PC-3 (cell line): Measurements from ENCODE around the gene NEDD4L. TPM values are rescaled to one million over a fixed set of nuclear protein-coding genes. Genes with fewer than 3 reads are reported as not detected.

ENCODE experiments used
- ATAC-seq: fragments of 200-7000 bp; cut with Tn5 transposase; 2 replicates; pipeline ENCODE4 v1.9.1; 2020; ENCODE audit warnings: mild to moderate bottlenecking, moderate library complexity
- BruUV-seq: library from RNA; stranded (reverse); fragments of 400-500 nt; replicated peaks from 2 replicates; lab custom pipeline; 2021; lab: Mats Ljungman, UMichigan
- CTCF ChIA-PET: fragments of 300-600 bp; sonication (Branson Sonifier 250); formaldehyde crosslinking; loops from one replicate; lab custom pipeline; 2022; ENCODE audit warnings: antibody characterized with exemption; lab: Charles Lee
- POLR2A ChIA-PET: fragments of 300-600 bp; sonication (Branson Sonifier 250); formaldehyde crosslinking; loops from one replicate; lab custom pipeline; 2022; ENCODE audit warnings: antibody characterized with exemption; ENCODE audit not compliant: unreplicated experiment; lab: Charles Lee
- DNase-seq: peaks from one replicate; pipeline ENCODE4 v3.0.0-alpha.2; 2015
- H2AFZ ChIP-seq: fragments of 300-600 bp; sonication (generic); 2 replicates; pipeline ENCODE4 v1.6.0; 2016; ENCODE audit warnings: antibody characterized with exemption, low read length
- H3F3A ChIP-seq: fragments of 300-600 bp; sonication (generic); one replicate; pipeline ENCODE4 v1.6.0; 2017; ENCODE audit warnings: antibody characterized with exemption, low read length, control low read depth, mild to moderate bottlenecking; ENCODE audit not compliant: unreplicated experiment
- H3K27ac ChIP-seq: fragments of 300-600 bp; sonication (generic); 2 replicates; pipeline ENCODE4 v1.5.1; 2016; ENCODE audit warnings: mild to moderate bottlenecking, low read length
- H3K27me3 ChIP-seq: fragments of 300-600 bp; sonication (generic); 2 replicates; pipeline ENCODE4 v1.6.1; 2016; ENCODE audit warnings: low read length, mixed read lengths
- H3K36me3 ChIP-seq: fragments of 300-600 bp; sonication (generic); 2 replicates; pipeline ENCODE4 v1.6.1; 2016; ENCODE audit warnings: low read depth, mixed run types, low read length, mixed read lengths
- H3K4me1 ChIP-seq: fragments of 300-600 bp; sonication (generic); 2 replicates; pipeline ENCODE4 v1.5.1; 2016; ENCODE audit warnings: low read length; ENCODE audit not compliant: insufficient read depth
- H3K4me2 ChIP-seq: fragments of 300-600 bp; sonication (generic); 2 replicates; pipeline ENCODE4 v1.6.0; 2016; ENCODE audit warnings: low read length
- H3K4me3 ChIP-seq: fragments of 300-600 bp; sonication (generic); 2 replicates; pipeline ENCODE4 v1.5.1; 2016; ENCODE audit warnings: mild to moderate bottlenecking, low read length, mixed read lengths
- H3K79me2 ChIP-seq: fragments of 300-600 bp; sonication (generic); 2 replicates; pipeline ENCODE4 v1.6.1; 2017; ENCODE audit warnings: low read length, mixed read lengths
- H3K9ac ChIP-seq: fragments of 300-600 bp; sonication (generic); 2 replicates; pipeline ENCODE4 v1.6.0; 2016; ENCODE audit warnings: mild to moderate bottlenecking, low read length
- H3K9me2 ChIP-seq: fragments of 300-600 bp; sonication (generic); replicated peaks from 2 replicates; pipeline ENCODE4 v1.6.1; 2016; ENCODE audit warnings: mixed run types, low read length, mixed read lengths
- H3K9me3 ChIP-seq: fragments of 300-600 bp; sonication (generic); 2 replicates; pipeline ENCODE4 v1.6.1; 2016; ENCODE audit warnings: low read length, mixed read lengths
- H4K20me1 ChIP-seq: fragments of 300-600 bp; sonication (generic); 2 replicates; pipeline ENCODE4 v1.6.1; 2016; ENCODE audit warnings: low read length, mixed read lengths
- EZH2 ChIP-seq: fragments of 300-600 bp; sonication (generic); IDR thresholded peaks from one replicate; pipeline ENCODE4 v1.6.1; 2017; ENCODE audit warnings: antibody characterized with exemption, mild to moderate bottlenecking, low read length; ENCODE audit not compliant: unreplicated experiment
- EZH2phosphoT487 ChIP-seq: fragments of 300-600 bp; sonication (generic); IDR thresholded peaks from 2 replicates; pipeline ENCODE4 v1.6.1; 2018; ENCODE audit warnings: mild to moderate bottlenecking, antibody characterized with exemption, low read length, borderline replicate concordance
- intact Hi-C: fragments of 100-400 bp; cut with micrococcal nuclease; formaldehyde crosslinking; loops from 2 replicates; pipeline ENCODE4 v1.9.0; 2023
- total RNA-seq: library from RNA; depleted of rRNA; stranded (reverse); fragments of >200 nt; gene quantifications from 2 replicates; pipeline ENCODE4 v1.2.3, GENCODE V29; 2014
- TF ChIP-seq, protein P1 (sequence below): fragments of 300-600 bp; sonication (generic); conservative IDR thresholded peaks from 2 replicates; pipeline ENCODE4 v1.5.1; 2017; ENCODE audit warnings: antibody characterized with exemption, low read depth, mild to moderate bottlenecking, low read length

The NEDD4L gene
- total RNA-seq, 1 experiment from 2014 or later, result 105 TPM

DNA sequence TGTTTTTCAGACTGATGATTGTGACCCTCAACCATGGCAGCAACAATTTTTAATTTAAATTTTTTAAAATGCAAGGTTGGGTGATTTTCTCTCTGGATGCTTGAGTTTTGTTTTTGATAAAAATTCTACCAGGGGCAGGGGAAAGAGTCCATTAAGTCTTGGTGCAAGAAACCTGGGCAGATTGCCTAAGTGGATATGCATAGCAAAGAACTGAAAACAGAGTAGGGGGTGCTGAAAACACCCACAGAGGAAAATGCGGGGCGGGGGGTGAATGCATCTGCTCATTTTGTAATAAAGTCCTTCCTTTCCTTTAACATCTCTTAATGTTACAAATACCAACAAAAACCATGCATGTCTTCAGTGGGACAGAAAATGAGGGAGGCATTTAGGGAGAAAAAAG is 138.0 kb downstream of the NEDD4L start:
- intact Hi-C loops, result loop anchor here (2.0 kb wide), 2 partner anchors 139 to 141 kb away; no protein-coding TSS in a partner anchor
- Histone ChIP-seq H3K4me1 (peaks cover 42% of the 10 kb centered on the region), H4K20me1 (no peaks in the 10 kb centered on the region), H3K27ac (no peak overlapping the region), H3K9me3 (no peaks in the 10 kb centered on the region), H3K4me2 (no peak overlapping the region), H2AFZ (no peak overlapping the region), H3K79me2 (peaks cover 48% of the 10 kb centered on the region), H3K9me2 (no peaks in the 10 kb centered on the region), H3F3A (peaks cover 7% of the 10 kb centered on the region), H3K27me3 (no peaks in the 10 kb centered on the region), H3K4me3 (no peak overlapping the region), H3K9ac (no peak overlapping the region), H3K36me3 (no peaks in the 10 kb centered on the region)
- ChIA-PET POLR2A (no interaction called here), CTCF (no interaction called here)
- no TSS peak for BruUV-seq
- TF ChIP-seq, protein P1, sequence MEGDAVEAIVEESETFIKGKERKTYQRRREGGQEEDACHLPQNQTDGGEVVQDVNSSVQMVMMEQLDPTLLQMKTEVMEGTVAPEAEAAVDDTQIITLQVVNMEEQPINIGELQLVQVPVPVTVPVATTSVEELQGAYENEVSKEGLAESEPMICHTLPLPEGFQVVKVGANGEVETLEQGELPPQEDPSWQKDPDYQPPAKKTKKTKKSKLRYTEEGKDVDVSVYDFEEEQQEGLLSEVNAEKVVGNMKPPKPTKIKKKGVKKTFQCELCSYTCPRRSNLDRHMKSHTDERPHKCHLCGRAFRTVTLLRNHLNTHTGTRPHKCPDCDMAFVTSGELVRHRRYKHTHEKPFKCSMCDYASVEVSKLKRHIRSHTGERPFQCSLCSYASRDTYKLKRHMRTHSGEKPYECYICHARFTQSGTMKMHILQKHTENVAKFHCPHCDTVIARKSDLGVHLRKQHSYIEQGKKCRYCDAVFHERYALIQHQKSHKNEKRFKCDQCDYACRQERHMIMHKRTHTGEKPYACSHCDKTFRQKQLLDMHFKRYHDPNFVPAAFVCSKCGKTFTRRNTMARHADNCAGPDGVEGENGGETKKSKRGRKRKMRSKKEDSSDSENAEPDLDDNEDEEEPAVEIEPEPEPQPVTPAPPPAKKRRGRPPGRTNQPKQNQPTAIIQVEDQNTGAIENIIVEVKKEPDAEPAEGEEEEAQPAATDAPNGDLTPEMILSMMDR, result no peak
- TF ChIP-seq EZH2 (no peak), EZH2phosphoT487 (no peak)
- ATAC-seq (no peak), DNase-seq (no peak)

DNA sequence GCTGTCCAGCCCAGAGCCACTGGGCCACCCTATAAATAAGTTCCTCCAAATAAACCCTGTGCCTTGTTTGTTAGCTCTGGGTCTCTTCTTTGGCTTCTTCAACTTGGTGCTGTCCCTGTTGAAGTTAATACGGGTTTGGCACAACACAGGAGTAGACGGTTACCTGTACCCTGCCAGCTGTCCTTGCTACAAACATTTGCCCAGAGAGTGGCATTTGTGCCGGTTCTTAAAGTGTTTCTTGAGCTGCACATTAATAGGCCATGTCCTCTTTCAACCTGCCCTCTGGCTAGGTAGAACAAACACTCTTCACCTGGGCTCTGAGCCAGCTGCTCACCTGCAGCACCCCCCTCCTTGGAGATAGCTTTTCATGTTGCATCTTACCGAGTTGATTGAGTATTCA is 139.2 kb downstream of the NEDD4L start:
- peaks cover 9% of the 10 kb centered on the region for H3F3A ChIP-seq
- no peak overlapping the region for H3K4me2 ChIP-seq
- H3K79me2 ChIP-seq, result peaks cover 50% of the 10 kb centered on the region
- H2AFZ ChIP-seq, result no peak overlapping the region
- TF ChIP-seq EZH2 (no peak), EZH2phosphoT487 (no peak)
- TF ChIP-seq, protein P1, result no peak
- DNase-seq (no peak), ATAC-seq (no peak)
- H4K20me1 ChIP-seq, result no peaks in the 10 kb centered on the region
- H3K27me3 ChIP-seq, result no peaks in the 10 kb centered on the region
- ChIA-PET CTCF (interaction anchor here (0.7 kb wide), 1 partner anchor 398 kb away, joined by 3 read pairs; no protein-coding TSS in a partner anchor), POLR2A (no interaction called here)
- no peaks in the 10 kb centered on the region for H3K36me3 ChIP-seq
- H3K9ac ChIP-seq, result no peak overlapping the region
- peaks cover 43% of the 10 kb centered on the region for H3K4me1 ChIP-seq
- H3K4me3 ChIP-seq, result no peak overlapping the region
- H3K9me2 ChIP-seq, result no peaks in the 10 kb centered on the region
- intact Hi-C loops, result no loop called here
- no peak overlapping the region for H3K27ac ChIP-seq
- no TSS peak for BruUV-seq
- no peaks in the 10 kb centered on the region for H3K9me3 ChIP-seq

DNA sequence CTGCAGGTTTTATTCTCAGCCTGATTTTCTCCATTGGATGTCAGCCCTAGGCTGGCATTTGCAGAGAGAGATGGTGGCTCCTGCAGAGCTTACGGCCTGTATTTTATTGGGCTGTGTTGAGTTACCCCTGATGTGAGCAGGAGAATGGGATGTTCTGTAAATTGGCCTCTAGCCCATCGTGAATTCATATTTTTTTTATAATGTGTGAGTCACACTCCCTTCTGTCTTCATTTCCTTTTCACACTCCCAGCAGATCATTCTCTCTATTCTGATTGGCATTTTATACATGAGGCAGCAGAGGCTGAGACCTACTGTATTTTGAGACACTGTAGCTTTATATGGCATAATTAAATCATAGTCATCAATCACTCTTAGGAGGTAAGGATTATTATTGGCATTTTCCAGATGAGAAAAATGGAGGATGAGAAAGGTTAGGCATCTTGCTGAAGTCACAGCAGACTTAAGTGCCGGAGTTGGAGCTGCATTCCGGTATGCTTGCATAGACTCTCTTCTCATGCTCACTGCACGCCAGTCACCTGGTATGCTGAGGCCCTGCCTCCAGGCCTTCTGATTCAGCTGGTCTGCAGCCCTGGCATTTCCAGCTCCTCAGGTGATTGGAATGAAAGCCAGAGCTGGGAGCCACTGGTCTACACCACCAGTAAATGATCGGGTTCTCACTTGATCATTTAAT is 142.4 kb downstream of the NEDD4L start:
- peaks cover 9% of the 10 kb centered on the region for H3F3A ChIP-seq
- peak overlapping the region; percentile 16; the same call in 1 of the 2 replicates for H3K4me3 ChIP-seq
- H4K20me1 ChIP-seq, result no peaks in the 10 kb centered on the region
- H2AFZ ChIP-seq, result 0 out of 2 replicates have a peak overlapping the region, but pooled peaks have one; percentile 5
- DNase-seq, result peak; percentile 89
- H3K9me3 ChIP-seq, result no peaks in the 10 kb centered on the region
- H3K27ac ChIP-seq, result peak overlapping the region; percentile 80
- no peaks in the 10 kb centered on the region for H3K9me2 ChIP-seq
- TF ChIP-seq EZH2 (no peak), EZH2phosphoT487 (no peak)
- TF ChIP-seq, protein P1, result no peak
- ATAC-seq, result peak; percentile 88
- CTCF ChIA-PET, result no interaction called here
- intact Hi-C loops, result loop anchor here (2.0 to 5.0 kb wide), 2 partner anchors 32 to 76 kb away; no protein-coding TSS in a partner anchor
- H3K36me3 ChIP-seq, result no peaks in the 10 kb centered on the region
- H3K79me2 ChIP-seq, result peaks cover 64% of the 10 kb centered on the region
- H3K27me3 ChIP-seq, result no peaks in the 10 kb centered on the region
- TSS peak; percentile 80 for BruUV-seq
- peak overlapping the region; percentile 64 for H3K4me2 ChIP-seq
- POLR2A ChIA-PET, result interaction anchor here (0.6 to 1.4 kb wide), 2 partner anchors 35 to 38 kb away, joined by 3 to 12 read pairs; no protein-coding TSS in a partner anchor
- peaks cover 56% of the 10 kb centered on the region for H3K4me1 ChIP-seq
- peak overlapping the region; percentile 2; the same call in 1 of the 2 replicates for H3K9ac ChIP-seq
